ENCODE data around the gene HEATR5A.
"Not testable (repeated sequence)": the region's sequence is repeated elsewhere in the genome, so short reads cannot be mapped to it uniquely, and the experiment has no call there.

Gene HEATR5A

DNA sequence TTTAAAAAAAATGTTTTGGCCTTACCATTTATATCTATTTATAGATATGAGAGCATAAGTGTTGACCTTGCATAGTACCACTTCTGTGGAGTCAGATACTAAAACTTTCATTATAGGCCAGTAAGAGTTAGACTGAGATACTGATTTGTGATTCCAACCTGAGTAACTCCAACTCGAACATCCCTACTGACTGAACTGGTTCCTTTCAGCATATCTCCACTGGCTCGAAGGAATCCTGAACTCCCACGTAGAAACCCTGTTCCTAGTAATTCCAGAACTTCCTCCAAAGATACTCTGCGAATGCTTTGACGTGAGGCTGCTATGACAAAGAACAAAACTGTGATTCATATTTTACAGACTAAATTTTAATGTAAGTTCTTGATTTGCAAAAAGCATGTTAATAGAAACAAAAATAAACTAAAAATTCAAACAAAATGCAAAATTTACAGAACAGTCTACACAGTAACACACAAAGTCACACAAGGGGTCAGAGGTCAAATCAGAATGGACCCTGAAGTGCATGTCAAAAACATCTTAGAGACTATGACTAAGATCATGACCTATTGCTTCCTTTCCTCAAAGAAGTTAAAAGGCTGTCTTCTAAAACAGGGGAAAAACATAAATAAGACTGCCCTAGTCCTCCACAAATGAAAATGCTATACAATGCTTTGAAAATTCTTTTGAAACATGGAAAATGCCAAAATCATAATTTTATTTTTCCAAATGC is 31.5 kb downstream of the HEATR5A start:
- DNase-seq (ENCODE audit: low spot score), result no peak

DNA sequence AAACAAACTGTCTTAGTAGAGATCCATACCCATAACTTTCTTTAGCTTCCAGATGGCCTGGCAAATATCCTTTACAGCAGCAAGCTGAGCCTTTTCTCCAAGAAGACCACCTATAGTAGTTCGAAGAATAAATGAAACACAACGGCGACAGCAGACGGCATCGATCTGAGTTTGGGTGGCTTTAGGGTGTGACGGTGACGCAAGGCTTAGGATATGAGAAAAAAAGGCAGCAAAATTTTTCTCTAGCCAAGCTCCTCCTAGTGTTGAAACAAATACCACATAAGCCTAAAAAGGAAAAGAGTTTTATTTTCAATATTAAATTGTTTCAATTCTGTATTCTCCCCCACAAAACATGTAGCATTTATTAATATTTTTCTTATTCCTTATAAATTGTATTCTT is 33.3 kb downstream of the HEATR5A start:
- peak; percentile 26 for DNase-seq (ENCODE audit: low spot score)

DNA sequence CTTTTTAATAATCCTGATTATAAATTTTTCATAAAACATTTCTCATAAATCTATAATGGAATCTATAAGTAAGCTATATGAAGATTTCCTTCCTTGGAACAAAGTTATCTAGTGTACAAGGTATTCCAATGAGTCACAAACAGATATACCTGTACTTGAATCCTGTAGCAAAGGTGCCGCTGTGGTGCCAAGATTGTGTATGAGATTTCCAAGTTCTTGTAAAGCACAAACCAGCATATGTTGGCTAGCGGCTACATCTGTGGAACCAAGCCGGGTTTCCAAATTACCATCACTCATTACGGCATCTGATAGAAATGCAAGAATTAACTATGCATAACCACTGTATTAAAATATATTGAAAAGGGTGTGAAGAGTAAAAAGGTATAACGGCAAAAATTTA is 34.1 kb downstream of the HEATR5A start:
- no peak for DNase-seq (ENCODE audit: low spot score)

DNA sequence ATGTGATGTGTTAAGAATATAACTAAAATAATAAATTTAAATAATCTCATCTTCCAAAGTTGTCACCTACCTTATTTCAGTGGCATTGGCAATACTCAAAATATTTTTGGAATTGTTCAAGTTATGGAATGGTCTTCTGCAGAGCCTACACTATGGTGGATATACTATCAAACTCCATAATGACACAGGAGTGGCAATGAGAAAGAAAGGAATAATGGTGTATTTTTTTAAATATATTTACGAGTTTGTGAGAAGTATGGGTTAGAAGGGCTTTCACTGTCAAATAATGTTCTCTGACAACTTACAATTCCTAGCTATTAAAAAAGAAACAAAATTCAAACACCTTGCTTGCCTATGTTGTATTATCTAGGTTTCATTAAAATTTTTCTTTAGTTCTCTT is 38.1 kb downstream of the HEATR5A start:
- DNase-seq (ENCODE audit: low spot score), result no peak

GRCh38 chr14:31380106-31380505 is 40.2 kb downstream of the HEATR5A start:
- DNase-seq (ENCODE audit: low spot score), result no peak

DNA sequence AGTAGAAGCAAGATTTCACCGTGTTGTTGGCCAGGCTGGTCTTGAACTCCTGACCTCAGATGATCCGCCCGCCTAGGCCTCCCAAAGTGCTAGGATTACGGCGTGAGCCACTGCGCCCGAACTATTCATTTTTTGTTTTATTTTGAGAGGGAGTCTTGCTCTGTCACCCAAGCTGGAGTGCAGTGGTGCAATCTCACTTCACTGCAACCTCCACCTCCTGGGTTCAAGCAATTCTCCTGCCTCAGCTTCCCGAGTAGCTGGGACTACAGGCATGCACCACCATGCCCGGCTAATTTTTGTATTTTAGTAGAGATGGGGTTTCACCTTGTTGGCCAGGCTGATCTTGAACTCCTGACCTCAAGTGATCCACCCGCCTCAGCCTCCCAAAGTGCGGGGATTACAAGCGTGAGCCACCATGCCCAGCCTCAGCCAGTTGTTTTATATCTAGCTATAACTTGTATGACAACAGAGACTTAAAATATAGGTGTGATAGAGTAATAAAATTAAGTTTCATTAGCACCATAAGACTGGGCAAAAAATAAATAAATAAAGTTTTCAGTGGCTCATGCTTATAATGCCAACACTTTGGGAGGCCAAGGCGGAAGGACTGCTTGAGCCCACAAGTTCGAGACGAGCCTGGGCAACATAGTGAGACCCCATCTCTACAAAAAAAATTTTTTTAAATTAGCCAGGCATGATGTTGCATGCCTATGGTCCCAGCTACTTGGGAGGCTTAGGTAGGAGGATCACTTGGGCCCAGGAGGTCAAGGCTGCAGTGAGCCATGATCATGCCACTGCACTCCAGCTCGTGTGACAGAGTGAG is 41.0 kb downstream of the HEATR5A start:
- not testable (repeated sequence) for DNase-seq (ENCODE audit: low spot score)

DNA sequence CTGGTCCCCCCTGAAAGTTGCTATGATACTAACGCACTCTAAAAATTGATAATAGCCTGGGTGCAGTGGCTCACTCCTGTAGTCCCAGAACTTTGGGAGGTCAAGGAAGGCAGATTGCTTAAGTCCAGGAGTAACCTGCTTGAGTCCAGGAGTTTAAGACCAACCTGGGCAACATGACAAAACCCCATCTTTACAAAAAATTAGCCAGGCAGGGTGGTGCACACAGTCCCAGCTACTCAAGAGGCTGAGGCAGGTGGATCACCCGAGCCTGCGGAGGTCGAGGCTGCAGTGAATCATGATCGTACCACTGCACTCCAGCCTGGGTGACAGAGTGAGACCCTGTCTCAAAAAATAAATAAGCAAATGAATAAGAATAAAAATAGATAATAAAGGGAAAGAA is 42.9 kb downstream of the HEATR5A start:
- no peak for DNase-seq (ENCODE audit: low spot score)

DNA sequence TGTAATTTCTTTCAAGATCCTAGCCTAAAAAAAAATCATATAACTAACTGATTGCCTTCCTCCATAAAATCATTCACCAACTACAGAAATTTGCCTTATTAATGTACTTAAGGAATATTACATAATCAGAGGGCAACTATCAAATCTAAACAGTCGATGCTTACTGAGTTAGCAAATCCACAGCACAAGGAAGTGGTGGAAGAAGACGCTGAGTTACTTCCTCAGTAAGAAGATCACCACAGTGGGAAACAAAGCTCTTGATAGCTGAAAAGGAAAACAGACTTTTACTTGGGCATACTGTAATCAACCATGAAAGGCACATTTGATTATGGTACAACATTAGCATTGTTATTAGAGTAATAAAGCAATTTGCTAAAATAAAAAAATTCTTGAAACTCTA is 48.7 kb downstream of the HEATR5A start:
- DNase-seq (ENCODE audit: low spot score), result no peak

GRCh38 chr14:31363331-31364073 is 56.8 kb downstream of the HEATR5A start:
- no peak for DNase-seq (ENCODE audit: low spot score)

- no peak for DNase-seq (ENCODE audit: low spot score)
These were observed 57.6 kb downstream of the HEATR5A start for GRCh38 chr14:31362746-31363145.

DNA sequence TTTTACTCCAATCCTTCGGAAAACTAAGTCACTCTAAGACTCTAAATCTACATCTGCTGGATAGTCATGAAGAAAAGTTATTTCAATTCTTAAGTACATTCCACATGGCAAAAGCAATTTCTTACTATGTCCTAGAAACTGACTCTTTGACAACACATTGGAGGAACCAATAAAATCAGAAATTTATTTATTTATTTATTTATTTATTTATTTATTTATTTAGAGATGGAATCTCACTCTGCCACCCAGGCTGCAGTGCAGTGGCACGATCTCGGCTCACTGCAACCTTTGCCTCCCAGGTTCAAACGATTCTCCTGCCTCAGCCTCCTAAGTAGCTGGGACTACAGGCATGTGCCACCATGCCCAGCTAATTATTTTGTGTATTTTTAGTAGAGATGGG is 58.6 kb downstream of the HEATR5A start:
- not testable (repeated sequence) for DNase-seq (ENCODE audit: low spot score)

GRCh38 chr14:31360919-31361662 is 59.3 kb downstream of the HEATR5A start:
- DNase-seq (ENCODE audit: low spot score), result peak; percentile 16

DNA sequence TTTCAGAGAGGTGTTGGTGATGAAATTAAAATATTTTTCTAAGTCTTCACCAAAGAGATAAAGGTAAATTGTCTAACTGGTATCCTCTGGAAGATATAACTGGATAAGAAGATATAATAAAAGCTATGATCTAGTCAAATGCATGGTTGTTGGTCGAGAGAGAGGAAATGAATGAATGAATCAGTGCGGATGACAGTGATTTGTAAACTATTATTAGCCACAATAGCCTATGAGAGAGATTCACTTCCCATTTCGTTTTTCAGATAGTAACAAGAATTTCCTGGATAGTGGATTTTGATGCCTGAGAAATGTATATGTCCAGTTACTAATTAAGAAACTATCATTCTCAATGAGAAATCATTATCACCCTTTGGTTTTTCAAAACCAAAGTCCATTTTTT is 63.1 kb downstream of the HEATR5A start:
- no peak for DNase-seq (ENCODE audit: low spot score)

DNA sequence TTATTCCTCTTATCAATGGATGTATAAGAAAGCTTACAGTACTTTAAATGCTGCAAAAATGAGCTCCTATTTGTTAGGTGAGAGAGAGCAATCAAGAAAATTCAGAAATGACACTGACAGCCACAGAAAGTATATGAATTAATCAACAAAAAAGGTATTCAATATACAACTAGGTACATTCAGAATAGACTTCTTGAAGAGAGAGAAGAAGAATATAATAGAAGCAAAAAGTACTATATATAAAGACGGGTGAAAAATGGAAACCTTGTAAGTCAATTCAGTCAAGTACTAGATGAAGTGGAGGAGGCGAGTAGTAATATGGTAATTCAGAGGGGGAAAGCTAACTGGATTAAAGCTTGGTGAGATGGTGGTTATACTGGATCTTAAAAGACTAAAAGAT is 74.3 kb downstream of the HEATR5A start:
- no peak for DNase-seq (ENCODE audit: low spot score)

DNA sequence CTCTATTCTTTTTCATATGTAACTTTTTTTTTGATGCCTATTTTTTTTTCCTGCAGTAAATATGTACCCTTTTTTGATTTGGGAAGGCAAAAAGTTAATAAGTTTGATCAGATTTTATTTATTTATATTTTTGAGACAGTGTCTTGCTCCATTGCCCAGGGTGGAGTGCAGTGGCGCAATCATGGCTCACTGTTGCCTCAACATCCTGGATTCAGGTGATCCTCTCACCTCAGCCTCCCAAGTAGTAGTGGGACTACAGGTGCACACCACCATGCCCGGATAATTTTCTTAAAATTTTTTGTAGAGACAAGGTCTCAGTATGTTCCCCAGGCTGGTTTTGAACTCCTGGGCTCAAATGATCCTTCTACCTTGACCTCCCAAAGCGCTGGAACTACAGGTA is 79.1 kb downstream of the HEATR5A start:
- DNase-seq (ENCODE audit: low spot score), result no peak

- DNase-seq (ENCODE audit: low spot score), result peak; percentile 7
These were observed 79.9 kb downstream of the HEATR5A start for GRCh38 chr14:31340297-31341063.

GRCh38 chr14:31339743-31340142 is 80.6 kb downstream of the HEATR5A start:
- no peak for DNase-seq (ENCODE audit: low spot score)

DNA sequence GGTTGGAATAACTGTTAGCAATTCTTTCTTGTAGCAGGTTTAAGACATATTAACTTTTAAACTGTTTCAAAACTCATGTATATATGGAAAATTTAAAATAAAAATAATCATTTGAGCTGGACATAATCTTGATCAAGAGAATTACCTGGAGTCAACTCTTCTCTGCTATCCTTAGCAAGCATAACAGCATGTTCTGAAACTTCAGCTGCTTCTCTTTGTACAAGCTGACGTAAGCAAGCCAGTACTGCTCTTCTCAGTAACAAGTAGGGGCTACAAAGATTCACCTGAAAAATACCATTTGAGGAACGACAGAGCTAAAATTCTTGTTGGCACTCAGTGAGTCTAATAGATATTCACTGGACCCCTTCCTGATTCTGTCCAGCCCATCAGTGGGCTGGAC is 83.0 kb downstream of the HEATR5A start:
- no peak for DNase-seq (ENCODE audit: low spot score)

GRCh38 chr14:31336646-31337045 is 83.7 kb downstream of the HEATR5A start:
- DNase-seq (ENCODE audit: low spot score), result no peak

DNA sequence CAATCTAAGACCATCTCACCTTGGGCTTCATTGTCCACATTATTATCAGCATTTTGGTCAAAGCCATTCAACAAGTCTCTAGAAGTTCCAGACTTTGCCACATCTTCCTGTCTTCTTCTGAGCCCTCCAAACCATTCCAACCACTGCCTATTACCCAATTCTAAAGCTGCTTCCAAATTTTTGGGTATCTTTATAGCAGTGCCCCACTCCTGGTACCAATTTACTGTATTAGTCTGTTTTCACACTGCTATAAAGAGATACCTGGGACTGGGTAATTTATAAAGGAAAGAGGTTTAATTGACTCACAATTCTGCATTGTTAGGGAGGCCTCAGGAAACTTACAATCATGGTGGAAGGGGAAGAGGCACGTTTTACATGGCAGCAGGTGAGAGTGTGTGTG is 89.0 kb downstream of the HEATR5A start:
- DNase-seq (ENCODE audit: low spot score), result not testable (repeated sequence)

DNA sequence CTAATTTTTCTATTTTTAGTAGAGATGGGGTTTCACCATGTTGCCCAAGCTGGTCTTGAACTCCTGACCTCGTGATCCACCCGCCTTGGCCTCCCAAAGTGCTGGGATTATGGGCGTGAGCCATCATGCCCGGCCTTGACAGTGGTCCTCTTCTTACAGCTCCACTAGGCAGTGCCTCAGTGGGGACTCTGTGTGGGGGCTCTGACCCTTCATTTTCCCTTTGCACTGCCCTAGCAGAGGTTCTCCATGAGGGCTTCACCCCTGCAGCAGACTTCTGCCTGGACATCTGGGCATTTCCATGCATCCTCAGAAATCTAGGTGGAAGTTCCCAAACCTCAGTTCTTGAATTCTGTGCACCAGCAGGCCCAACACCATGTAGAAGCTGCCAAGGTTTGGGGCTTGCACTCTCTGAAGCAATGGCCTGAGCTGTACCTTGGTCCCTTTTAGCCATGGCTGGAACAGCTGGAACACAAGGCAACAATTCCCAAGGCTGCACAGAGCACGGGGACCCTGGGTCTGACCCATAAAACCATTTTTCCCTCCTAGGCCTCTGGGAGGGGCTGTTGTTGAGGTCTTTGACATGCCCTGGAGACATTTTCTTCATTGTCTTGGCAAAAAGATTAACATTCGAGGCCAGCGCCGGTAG is 90.4 kb downstream of the HEATR5A start:
- not testable (repeated sequence) for DNase-seq (ENCODE audit: low spot score)
